NCI-H774 (cell line): ENCODE data around the gene CWC15.
"Not testable (repeated sequence)": the region's sequence is repeated elsewhere in the genome, so short reads cannot be mapped to it uniquely, and the experiment has no call there.

Experiments used
- DNase-seq: peaks from one replicate; lab custom pipeline; 2025; lab: John Stamatoyannopoulos, UW

The CWC15 gene

DNA sequence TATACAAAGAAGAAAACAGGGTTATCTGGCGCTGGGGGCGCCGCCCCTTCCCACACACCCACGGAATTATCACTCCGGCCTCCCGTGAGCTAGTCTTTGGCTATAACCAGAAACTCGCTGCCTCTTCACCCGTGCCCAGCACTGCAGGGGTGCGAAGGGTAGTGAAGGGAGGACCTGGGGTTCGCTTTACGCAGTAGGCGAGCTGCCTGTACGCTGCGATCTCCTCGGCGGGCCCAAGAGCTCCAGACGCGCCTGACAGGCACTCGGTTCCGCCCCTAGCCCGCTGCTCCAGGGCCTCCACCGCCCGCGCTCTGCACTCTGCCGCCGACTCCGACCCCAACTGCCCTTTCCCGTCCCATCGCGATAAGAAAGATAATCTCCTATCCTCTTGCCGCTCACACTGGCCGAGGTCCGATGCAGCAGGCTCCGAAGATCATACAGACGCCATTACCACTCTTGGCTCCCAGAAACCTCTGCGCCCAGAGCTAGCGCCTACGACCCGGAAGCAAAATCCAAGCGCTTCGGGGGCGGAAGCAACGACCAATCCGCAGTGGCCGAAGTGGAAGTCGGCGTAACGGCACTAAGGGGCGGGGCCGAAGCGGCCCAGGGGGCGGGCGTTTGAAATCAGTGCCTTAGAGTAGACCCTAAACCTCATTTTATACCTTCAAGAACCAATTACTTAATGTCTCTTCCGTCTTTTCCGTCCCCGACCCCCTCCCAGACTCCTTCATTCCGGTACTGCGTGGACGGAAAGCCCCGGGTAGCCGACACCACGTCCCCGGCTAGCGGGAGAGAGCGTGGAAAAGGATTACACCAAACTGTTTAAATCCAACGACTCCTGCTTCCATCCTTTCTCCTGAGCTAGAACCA lies at the start of gene CWC15, which contains the start of gene KDM4D:
TSS of gene CWC15 (minus strand) at position 458 of the 870 bp plus-strand sequence. CDS start 1,371 bp downstream, outside the sequence.
TSS of gene KDM4D (plus strand) at position 611 of the 870 bp plus-strand sequence. CDS start 23,664 bp downstream, outside the sequence.
- DNase-seq, result peak; percentile 93

DNA sequence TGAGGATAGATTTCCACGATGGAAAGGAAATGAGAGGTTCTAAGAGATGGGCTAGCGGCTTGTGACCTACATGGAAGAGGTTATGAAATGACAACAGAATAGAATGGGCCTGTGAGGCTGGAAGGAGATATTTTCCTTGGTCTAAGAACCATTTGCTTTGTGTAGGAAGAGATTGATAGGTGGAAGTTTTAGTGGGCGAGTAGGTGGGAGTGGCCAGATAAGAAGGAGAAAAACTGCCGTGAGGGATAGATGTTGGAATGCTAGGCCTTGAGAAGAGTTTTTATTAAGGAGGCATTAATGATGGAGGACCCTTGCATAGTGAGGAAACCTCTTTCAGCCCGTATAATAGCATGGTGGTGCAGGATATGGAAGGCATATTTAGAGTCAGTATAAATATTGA lies 48.1 kb upstream of the CWC15 start:
- DNase-seq, result not testable (repeated sequence)

DNA sequence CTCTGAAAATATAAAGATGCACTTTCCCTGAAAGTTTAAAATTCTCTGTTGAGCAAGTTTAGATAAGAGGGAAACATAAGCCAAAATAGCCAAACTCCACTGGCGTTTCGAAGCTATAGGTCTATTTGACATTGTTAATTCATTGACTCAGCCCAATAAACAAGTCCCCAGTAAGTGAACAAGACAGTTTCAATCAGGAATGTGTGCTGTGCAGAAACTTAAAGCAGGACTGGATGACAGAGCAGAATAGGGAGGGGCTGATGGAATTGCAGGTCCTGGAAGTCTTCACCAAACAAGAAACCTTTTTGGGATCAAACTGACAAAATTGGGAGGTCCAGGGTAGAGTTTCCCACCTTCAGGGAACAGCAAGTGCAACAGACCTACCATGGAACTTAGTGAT lies 42.8 kb upstream of the CWC15 start:
- DNase-seq, result no peak

DNA sequence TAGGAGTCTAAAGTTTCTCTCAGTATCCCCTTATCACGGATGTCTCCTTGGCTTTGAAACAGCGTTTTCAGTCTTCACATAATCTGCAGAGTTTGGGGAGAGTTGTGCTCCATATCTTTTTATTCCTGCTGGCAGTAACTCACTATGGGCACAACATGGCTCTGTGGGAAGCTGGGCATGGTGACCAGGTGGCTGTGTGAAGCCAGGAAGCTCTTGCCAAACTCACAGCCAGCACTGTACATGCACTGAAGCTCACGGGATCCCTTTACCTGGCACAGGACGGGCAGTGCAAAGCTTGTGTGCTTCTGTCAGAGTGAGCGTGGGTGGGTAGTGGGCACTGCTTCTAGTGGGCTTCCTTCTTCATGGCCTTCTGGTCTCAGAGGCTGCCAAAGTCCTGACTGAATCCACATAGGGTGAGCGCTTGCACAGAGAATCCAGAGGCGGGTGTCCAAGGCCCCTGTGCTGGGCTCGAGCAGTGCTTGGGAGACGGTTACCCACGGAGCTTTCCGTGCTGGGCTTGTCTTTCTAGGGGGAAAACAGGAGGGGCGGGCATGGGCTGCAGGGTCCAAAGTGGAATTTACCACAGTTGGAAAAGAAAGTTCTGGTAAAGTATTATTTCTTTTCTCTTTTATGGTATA lies 40.9 kb upstream of the CWC15 start:
- DNase-seq, result no peak

DNA sequence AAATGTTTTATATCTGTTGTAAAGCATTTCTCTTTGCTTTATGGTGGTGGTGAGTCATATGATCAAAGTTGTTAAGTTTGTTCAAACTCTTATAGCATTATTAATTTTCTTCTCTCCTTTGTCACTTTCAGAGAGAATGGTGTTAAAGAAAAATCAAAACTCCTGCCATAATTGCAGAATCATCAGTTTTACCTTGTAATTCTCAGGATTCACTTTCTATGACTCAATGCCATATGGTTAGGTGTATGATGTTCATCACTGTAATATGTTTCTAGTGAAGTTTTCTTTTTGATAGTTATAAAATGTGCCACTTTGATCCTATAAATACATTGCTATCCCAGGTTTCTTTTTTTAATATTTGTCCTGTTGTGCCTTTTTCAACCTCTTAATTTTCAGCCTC lies 38.0 kb upstream of the CWC15 start:
- DNase-seq, result no peak

DNA sequence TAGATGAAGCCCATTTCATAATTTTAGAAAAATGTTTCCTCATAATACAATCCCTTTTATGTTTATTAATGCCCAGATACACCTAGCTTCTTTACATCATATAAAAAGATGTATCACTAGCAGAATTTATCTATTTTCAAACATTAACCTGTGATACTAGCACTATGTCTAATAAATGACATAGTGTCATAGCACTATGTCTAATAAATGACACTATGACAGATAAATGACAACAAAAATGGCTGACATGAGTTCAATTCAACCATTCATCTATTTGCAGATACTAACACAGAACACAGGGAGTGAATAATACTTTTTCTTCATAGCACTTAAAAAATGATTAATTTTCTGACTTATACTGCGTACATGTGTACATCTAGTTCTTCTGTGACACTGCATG lies 32.3 kb upstream of the CWC15 start:
- no peak for DNase-seq

DNA sequence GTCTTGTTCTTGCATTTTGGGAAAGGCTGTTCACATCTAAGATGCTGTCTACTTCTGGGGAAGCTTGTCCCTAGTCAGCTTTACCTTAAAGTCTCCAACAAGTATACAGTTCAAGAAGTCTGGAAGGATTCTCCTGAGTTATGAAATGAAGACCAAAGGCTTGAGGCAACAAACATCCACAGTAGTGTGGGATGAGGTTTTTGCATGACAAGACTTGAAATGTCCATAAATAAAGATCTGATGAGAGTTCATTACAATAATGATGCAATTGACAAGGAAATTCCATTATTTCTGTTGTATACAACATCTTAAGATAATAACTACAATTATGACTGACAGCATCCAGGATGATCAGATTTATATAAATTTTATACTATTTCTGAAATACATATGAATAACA lies 30.4 kb upstream of the CWC15 start:
- DNase-seq, result no peak

DNA sequence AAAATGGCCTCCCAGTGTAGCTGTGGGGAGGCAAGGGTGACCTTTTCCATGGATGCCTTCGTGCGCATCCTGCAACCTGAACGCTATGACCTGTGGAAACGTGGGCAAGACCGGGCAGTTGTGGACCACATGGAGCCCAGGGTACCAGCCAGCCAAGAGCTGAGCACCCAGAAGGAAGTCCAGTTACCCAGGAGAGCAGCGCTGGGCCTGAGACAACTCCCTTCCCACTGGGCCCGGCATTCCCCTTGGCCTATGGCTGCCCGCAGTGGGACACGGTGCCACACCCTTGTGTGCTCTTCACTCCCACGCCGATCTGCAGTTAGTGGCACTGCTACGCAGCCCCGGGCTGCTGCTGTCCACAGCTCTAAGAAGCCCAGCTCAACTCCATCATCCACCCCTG lies 24.9 kb upstream of the CWC15 start:
- no peak for DNase-seq

DNA sequence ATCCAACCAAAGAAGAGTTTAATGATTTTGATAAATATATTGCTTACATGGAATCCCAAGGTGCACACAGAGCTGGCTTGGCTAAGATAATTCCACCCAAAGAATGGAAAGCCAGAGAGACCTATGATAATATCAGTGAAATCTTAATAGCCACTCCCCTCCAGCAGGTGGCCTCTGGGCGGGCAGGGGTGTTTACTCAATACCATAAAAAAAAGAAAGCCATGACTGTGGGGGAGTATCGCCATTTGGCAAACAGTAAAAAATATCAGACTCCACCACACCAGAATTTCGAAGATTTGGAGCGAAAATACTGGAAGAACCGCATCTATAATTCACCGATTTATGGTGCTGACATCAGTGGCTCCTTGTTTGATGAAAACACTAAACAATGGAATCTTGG lies 24.1 kb upstream of the CWC15 start:
- no peak for DNase-seq

DNA sequence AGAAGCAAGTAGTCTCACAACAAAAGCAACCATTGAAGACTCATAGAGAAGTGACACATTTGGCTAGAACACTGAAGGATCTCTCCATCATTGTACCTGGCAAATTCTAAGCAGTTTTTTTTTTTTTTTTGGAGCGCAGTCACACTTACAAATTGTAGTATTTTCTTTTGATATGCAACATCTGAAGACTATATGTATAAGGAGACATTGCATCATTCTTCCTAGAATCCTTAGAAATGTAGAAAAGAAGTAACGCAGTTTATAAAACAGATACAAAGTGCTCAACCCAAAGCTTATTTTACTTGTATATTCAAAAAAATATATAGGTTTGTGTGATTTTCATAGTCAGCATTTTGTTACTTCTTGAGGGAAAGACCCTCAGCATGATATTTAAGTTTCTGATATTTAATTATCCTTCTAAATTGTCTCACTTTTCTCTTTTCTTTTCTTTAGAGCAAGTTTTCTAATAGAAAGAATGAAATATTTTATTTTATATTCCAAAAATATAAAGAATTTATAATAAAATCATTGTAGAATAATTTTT lies 20.1 kb upstream of the CWC15 start:
- DNase-seq, result no peak

DNA sequence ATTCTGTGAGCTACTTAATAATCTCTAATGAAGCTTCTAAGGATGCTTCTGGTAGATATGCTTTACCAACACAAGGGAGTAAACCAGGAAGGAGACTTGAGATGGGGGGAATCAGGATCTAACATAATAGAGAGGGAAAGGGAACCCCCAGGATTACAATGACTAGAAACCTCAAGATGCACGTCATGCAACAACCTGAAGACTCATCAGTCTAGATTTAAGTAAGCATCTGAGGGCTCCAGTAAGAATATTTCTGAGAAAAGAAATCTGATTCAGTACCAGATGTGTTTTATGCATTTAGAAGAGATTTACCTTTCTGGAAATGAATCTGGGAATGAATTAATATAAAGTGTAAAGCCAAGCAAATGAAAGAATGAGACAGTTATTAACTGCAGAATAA lies 15.4 kb upstream of the CWC15 start:
- DNase-seq, result no peak

DNA sequence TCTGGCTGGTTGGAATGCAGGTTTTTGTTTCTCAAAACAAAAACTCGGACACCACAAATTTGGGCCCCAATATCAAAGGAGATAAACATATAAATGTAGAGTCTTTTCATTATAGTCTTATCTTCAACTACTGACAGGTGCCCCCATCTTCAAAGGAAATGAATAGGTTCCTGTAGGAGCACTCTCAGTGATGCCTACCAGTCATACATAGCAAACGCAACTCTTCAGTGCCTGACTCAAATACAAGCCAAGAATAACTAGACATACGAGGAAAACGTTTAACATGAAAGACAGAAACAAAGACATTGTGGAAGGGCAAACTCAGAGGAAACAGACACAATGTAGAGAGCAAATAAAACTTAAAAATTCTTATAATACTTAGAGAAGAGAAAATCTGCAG lies 14.0 kb upstream of the CWC15 start:
- no peak for DNase-seq

DNA sequence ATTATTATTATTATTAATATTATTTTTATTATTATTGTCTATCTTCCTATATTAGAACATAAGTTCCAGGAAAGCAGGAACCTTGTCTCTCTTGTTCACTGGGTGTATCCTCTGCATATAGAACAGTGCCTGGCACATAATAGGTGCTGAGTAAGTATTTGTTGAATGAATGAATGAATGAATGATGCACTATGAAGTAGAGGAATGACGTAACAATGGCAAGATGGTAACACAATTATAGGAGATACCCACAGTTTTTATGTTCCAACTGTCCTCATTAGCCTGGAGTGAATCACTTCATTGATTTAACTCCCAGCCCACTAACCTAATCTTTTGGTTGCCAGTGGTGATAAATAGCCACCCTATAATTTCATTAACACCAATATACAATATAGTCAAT lies 2.2 kb upstream of the CWC15 start:
- DNase-seq, result no peak

DNA sequence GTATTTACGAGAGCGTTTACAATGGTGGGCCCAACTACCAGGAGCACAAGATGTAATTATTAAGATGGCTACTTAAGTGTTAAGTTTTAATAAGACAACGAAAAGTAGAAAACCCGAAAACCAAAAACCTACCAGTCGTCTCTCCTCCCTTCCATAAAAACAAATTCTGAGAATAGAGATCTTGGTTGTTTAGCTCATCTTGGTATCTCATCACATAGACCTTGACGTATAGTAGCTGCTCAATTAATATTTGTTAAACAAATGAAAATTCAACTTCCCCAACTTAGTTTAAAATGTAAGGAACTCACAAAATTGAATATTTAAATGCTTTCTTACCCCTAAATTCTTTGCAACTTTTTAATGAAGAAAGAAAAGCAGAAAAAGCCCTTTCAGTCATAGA lies 822 bp upstream of the CWC15 start:
- no peak for DNase-seq

DNA sequence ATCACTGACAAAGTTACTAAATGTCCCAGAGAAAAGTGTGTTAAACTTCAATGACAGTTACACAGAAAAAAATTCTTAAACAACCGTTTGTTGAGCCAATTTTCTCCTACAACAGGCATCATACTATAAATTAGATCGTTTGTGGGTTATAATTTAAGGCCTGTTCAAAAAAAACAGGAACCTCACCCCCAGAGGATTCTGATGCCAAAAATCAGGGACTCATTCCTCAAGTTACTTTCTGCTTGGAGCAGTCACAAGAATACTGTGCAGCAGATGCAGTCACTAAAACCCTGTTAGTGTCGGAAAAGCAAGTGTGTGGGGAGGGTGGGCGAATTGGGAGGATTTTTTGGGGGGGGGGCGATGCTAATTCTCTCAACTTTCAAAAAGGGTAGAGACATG lies 657 bp downstream of the CWC15 start:
- no peak for DNase-seq

DNA sequence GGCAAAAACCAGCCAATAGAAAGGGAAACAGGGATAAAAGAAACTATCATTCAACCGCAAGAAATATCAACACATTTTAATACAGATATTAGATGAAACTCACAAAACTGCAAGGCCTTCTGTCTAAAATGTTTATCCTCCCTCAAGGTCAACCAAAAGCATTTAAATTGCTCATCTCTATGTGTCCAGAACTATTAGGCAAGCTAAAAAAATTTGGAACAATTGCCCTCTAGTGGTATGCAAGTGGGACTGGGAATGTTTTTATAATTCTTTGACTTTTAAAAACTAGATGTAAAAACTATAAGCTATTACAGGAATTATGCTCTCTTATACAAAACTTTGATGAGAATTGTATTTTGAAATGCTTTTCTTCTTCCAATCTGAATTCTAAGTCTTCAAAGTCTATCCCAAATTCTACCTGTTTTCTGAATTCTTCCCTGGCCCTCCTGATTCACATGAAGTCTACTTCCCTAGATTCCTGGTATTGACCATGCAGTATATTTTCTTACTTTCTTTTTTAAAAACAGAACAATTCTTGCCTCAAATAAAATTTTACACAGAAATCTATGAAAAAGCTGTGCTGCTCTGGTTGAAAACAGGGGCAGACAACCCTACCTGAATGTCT lies 4.9 kb downstream of the CWC15 start:
- DNase-seq, result no peak

DNA sequence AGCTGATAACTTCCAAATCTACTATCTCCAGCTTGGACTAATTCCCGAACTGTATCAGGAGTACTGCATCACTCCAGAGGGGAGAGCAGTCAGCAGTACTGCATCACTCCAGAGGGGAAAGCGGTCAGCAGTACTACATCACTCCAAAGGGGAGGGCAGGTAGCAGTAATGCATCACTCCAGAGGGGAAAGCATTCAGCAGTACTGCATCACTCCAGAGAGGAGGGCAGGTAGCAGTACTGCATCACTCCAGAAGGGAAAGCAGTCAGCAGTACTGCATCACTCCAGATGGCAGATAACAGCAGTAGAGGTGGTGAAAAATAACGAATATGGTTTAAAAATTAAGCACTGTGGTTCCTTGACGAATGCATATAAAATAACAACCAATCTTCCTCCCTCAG lies 8.4 kb downstream of the CWC15 start:
- no peak for DNase-seq

DNA sequence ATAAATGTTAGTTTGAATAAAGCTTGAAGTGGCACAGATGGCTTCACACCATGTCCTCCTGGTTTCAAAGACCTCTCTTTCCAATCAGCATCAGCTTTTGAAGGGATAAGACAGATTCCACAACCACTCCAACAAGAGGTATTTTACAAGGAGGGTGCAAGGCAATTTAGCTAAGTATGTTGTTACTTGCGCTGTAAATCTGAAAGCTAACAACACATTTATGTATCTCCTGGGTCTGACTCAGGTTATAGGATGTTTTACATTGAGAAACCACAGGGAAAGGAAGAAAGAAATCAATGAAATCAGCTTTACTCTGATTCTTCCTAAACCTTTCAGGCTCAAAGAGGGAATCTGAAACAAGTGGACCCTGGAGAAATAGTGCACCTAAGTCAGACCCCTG lies 12.1 kb downstream of the CWC15 start:
- DNase-seq, result no peak

DNA sequence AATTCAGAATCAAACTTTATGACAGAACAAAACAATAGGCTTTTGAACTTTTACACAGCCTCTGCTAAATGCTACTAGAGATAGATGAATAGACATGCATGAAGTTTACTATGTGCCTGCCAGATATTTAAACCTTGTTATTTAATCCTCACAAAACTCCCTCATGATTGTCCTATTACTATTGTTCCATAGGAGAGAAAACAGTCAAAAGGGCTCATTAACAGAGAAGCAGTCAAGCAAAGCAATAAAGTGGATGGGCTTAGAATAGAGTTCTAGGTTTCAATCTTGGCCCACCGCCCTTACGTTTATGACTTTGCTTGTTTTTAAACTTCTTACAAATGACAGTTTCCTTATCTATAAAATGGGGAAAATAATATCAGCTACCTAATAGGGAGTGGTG lies 12.9 kb downstream of the CWC15 start:
- DNase-seq, result no peak

DNA sequence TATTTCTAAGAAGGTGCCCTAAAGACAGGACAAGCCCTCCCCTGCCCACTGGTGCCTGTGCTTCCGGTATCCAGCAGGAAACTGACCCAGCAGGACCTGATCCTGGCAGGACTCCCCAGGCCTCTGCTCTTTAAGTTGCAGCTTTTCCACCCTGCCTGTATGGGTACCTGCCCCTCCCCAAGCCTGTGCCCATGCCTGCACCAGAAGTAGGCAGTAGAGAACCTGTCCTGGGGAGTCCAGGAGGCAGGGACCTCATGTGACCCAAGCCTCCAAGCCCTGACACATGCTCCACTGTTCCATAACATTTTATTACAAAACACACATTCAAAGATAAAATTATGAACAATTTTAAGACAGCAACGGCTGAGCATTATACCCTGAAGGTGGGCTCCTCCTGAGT lies 14.2 kb downstream of the CWC15 start:
- no peak for DNase-seq

DNA sequence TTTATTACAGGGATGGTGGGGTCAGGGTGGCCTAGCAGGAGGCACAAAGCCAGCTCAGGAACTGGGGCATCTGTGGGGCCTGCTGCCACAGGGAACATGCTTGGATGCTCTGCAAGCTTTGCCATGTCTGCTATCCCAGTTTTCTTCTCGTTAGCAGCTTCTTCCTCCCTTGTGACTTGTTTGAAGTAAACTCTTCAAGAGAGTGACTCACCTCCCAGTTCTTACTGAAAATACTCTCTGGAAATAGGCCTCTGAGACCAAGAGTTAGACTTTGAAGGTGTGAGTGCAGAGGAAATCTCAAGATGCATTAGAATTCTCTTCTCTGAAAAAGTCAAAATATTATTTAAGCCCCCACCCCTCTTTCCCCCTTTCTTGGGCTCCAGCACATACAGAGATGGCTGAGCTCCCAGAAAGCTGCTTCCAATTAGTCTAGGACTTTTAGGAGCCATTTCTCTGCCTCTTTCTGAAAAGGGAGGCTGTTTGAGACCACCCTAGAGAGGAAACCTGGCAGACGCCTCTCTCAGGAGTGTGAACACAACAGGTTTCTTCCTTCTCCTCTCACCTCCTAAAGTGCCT lies 15.1 kb downstream of the CWC15 start:
- no peak for DNase-seq

DNA sequence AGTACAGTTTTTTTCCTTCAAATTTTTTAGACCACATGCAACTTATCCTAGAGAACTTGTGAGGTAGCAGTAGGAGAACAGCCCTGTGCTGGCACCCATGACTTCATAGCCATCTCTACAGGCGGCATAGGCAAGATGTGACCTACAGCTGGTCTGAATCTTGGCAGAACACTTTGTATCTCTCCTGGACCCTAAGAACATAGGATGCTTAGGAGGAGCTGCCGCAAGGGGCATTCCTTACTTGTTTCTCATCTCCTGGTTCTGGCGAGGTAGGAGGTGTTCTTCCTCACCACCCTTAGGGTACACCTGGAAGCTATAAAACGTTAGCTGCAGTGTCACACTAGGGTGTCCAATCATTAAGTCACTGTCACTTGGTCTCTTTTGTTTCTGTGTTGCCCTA lies 16.4 kb downstream of the CWC15 start:
- DNase-seq, result no peak
